IMR-90 (cell line): ENCODE data around the gene RASSF5. TPM values are rescaled to one million over a fixed set of nuclear protein-coding genes. Genes with fewer than 3 reads are reported as not detected.

Experiments
- CHD1 ChIP-seq: IDR thresholded peaks from 2 replicates; pipeline ENCODE4 v1.6.1; 2012; ENCODE audit warnings: low read depth, low read length, improper control_type of control experiment
- polyA plus RNA-seq, 3 experiments: library from polyadenylated mRNA; depleted of rRNA; stranded (reverse); fragments of >200 nt; gene quantifications; 2 replicates each; pipeline ENCODE4 v1.2.3, GENCODE V29; 2012; ENCODE audit warnings: low replicate concordance in 1 of 3
- total RNA-seq: library from RNA; depleted of rRNA; stranded (reverse); fragments of >200 nt; gene quantifications from 2 replicates; pipeline ENCODE4 v1.2.3, GENCODE V29; 2012
- TF ChIP-seq, protein P1 (sequence below): fragments of 150-350 bp; IDR thresholded peaks from 2 replicates; pipeline ENCODE4 v1.6.1; 2016; ENCODE audit warnings: low read depth, mild to moderate bottlenecking, low read length, moderate library complexity, borderline replicate concordance

RASSF5 gene
- total and polyA plus RNA-seq, 2 of the 4 experiments (the other 2 are of a cell fraction) = 0.18 to 1.1 TPM

GRCh38 chr1:206556750-206557635 is 49.7 kb downstream of the RASSF5 start (continued):
- TF ChIP-seq, protein P1, sequence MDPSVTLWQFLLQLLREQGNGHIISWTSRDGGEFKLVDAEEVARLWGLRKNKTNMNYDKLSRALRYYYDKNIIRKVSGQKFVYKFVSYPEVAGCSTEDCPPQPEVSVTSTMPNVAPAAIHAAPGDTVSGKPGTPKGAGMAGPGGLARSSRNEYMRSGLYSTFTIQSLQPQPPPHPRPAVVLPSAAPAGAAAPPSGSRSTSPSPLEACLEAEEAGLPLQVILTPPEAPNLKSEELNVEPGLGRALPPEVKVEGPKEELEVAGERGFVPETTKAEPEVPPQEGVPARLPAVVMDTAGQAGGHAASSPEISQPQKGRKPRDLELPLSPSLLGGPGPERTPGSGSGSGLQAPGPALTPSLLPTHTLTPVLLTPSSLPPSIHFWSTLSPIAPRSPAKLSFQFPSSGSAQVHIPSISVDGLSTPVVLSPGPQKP = no peak
- no peak for TF ChIP-seq CHD1
